ENCODE data around the gene MMP14.

Gene MMP14

GRCh38 chr14:22884738-22885523 is 48.5 kb downstream of the MMP14 start:
- DNase-seq (ENCODE audit: low read depth): no peak

GRCh38 chr14:22885975-22886374 is 49.6 kb downstream of the MMP14 start:
- no peak for DNase-seq (ENCODE audit: low read depth)

- DNase-seq (ENCODE audit: low read depth): peak; percentile 75
Measured at GRCh38 chr14:22886500-22887259, 50.3 kb downstream of the MMP14 start.

- peak; percentile 17 for DNase-seq (ENCODE audit: low read depth)
Measured at GRCh38 chr14:22887260-22887989, 51.0 kb downstream of the MMP14 start.

- no peak for DNase-seq (ENCODE audit: low read depth)
Measured at GRCh38 chr14:22887990-22888378, 51.6 kb downstream of the MMP14 start.

- DNase-seq (ENCODE audit: low read depth): no peak
Measured at GRCh38 chr14:22888662-22889061, 52.3 kb downstream of the MMP14 start.

GRCh38 chr14:22890416-22890815 is 54.0 kb downstream of the MMP14 start:
- no peak for DNase-seq (ENCODE audit: low read depth)

- DNase-seq (ENCODE audit: low read depth): no peak
Measured at GRCh38 chr14:22892488-22892887, 56.1 kb downstream of the MMP14 start.

GRCh38 chr14:22893706-22894105 is 57.3 kb downstream of the MMP14 start:
- DNase-seq (ENCODE audit: low read depth): no peak

- no peak for DNase-seq (ENCODE audit: low read depth)
Measured at GRCh38 chr14:22895402-22895801, 59.0 kb downstream of the MMP14 start.

GRCh38 chr14:22896356-22896755 is 60.0 kb downstream of the MMP14 start:
- no peak for DNase-seq (ENCODE audit: low read depth)

- no peak for DNase-seq (ENCODE audit: low read depth)
Measured at GRCh38 chr14:22896760-22897159, 60.4 kb downstream of the MMP14 start.

GRCh38 chr14:22897357-22897756 is 61.0 kb downstream of the MMP14 start:
- DNase-seq (ENCODE audit: low read depth): no peak
